SK-N-MC (cell line): ENCODE results near the gene NDUFAF2.

Source experiments
- DNase-seq: peaks from one replicate; pipeline ENCODE4 v3.0.0-alpha.2; 2011; ENCODE audit warnings: low read depth, low spot score
- H3K27ac ChIP-seq: fragments of 200-600 bp; sonication (generic); 2 replicates; pipeline ENCODE4 v1.5.1; 2016; ENCODE audit warnings: mixed run types
- H3K36me3 ChIP-seq: fragments of 200-600 bp; sonication (generic); 2 replicates; pipeline ENCODE4 v1.6.1; 2017; ENCODE audit warnings: antibody characterized with exemption, low read length, mixed read lengths; ENCODE audit not compliant: insufficient read depth
- H3K4me3 ChIP-seq: fragments of 200-600 bp; sonication (generic); 2 replicates; pipeline ENCODE4 v1.5.1; 2016
- H3K9ac ChIP-seq: fragments of 200-600 bp; sonication (generic); 2 replicates; pipeline ENCODE4 v1.8.0; 2017; ENCODE audit warnings: mixed run types, mixed read lengths; ENCODE audit not compliant: insufficient read length
- H3K9me3 ChIP-seq: fragments of 200-600 bp; sonication (generic); 2 replicates; pipeline ENCODE4 v1.6.1; 2017; ENCODE audit warnings: low read depth, mild to moderate bottlenecking, antibody characterized with exemption, low read length, moderate library complexity, mixed read lengths
- EZH2 ChIP-seq: fragments of 200-600 bp; sonication (generic); IDR thresholded peaks from one replicate; pipeline ENCODE4 v1.6.1; 2017; ENCODE audit warnings: antibody characterized with exemption
- FOXP2 ChIP-seq: optimal IDR thresholded peaks from 2 replicates; pipeline ENCODE3; 2011; ENCODE audit warnings: mild to moderate bottlenecking, moderate library complexity; ENCODE audit not compliant: insufficient read depth; ENCODE audit errors: extremely low read length, control extremely low read depth
- POLR2AphosphoS5 ChIP-seq: IDR thresholded peaks from 2 replicates; pipeline ENCODE4 v1.6.1; 2012; ENCODE audit warnings: mild to moderate bottlenecking, low read depth, low read length, borderline replicate concordance

NDUFAF2 gene

GRCh38 chr5:61047346-61047745 is 102.3 kb downstream of the NDUFAF2 start:
- H3K4me3 ChIP-seq: no peak overlapping the region
- H3K36me3 ChIP-seq: peaks cover 7% of the 10 kb centered on the region; the same call in 1 of the 2 replicates
- H3K9ac ChIP-seq: no peak overlapping the region
- H3K27ac ChIP-seq: peak overlapping the region; percentile 66
- no peak for DNase-seq
- H3K9me3 ChIP-seq: peaks cover 10% of the 10 kb centered on the region; the same call in 1 of the 2 replicates
- no peak for TF ChIP-seq POLR2AphosphoS5

- H3K36me3 ChIP-seq: peaks cover 7% of the 10 kb centered on the region; the same call in 1 of the 2 replicates
- H3K9ac ChIP-seq: no peak overlapping the region
- H3K9me3 ChIP-seq: peaks cover 10% of the 10 kb centered on the region; the same call in 1 of the 2 replicates
- TF ChIP-seq EZH2: no peak
- no peak for TF ChIP-seq FOXP2
- TF ChIP-seq POLR2AphosphoS5: no peak
- H3K27ac ChIP-seq: no peak overlapping the region
- no peak overlapping the region for H3K4me3 ChIP-seq
- no peak for DNase-seq
Observed at GRCh38 chr5:61048534-61048933, 103.5 kb downstream of the NDUFAF2 start.

- H3K9me3 ChIP-seq: no peaks in the 10 kb centered on the region
- TF ChIP-seq POLR2AphosphoS5: no peak
- TF ChIP-seq FOXP2: no peak
- TF ChIP-seq EZH2: no peak
- no peak overlapping the region for H3K9ac ChIP-seq
- H3K4me3 ChIP-seq: no peak overlapping the region
- no peaks in the 10 kb centered on the region for H3K36me3 ChIP-seq
- DNase-seq: no peak
- H3K27ac ChIP-seq: no peak overlapping the region
Observed at GRCh38 chr5:61050292-61050691, 105.3 kb downstream of the NDUFAF2 start.

GRCh38 chr5:61051267-61051666 is 106.3 kb downstream of the NDUFAF2 start:
- TF ChIP-seq EZH2 (no peak), FOXP2 (no peak), POLR2AphosphoS5 (no peak)
- Histone ChIP-seq H3K4me3 (no peak overlapping the region), H3K36me3 (no peaks in the 10 kb centered on the region), H3K9me3 (no peaks in the 10 kb centered on the region), H3K27ac (peak overlapping the region; percentile 56), H3K9ac (peak overlapping the region; percentile 7)
- DNase-seq: no peak

GRCh38 chr5:61052882-61053281 is 107.9 kb downstream of the NDUFAF2 start:
- no peak for TF ChIP-seq POLR2AphosphoS5
- TF ChIP-seq EZH2: no peak
- TF ChIP-seq FOXP2: no peak
- Histone ChIP-seq H3K27ac (no peak overlapping the region), H3K4me3 (no peak overlapping the region), H3K36me3 (no peaks in the 10 kb centered on the region), H3K9ac (no peak overlapping the region), H3K9me3 (no peaks in the 10 kb centered on the region)
- no peak for DNase-seq

- no peak for TF ChIP-seq POLR2AphosphoS5
- no peak for TF ChIP-seq FOXP2
- no peak for TF ChIP-seq EZH2
- H3K9ac ChIP-seq: no peak overlapping the region
- H3K27ac ChIP-seq: peak overlapping the region; percentile 64
- no peak overlapping the region for H3K4me3 ChIP-seq
- no peaks in the 10 kb centered on the region for H3K9me3 ChIP-seq
- no peaks in the 10 kb centered on the region for H3K36me3 ChIP-seq
- DNase-seq: no peak
Observed at GRCh38 chr5:61053937-61054336, 108.9 kb downstream of the NDUFAF2 start.

- Histone ChIP-seq H3K9ac (peak overlapping the region; percentile 49), H3K27ac (peak overlapping the region; percentile 64), H3K9me3 (no peaks in the 10 kb centered on the region), H3K36me3 (no peaks in the 10 kb centered on the region), H3K4me3 (no peak overlapping the region)
- peak; percentile 73 for DNase-seq
- TF ChIP-seq POLR2AphosphoS5: no peak
Observed at GRCh38 chr5:61055434-61056006, 110.5 kb downstream of the NDUFAF2 start.

- TF ChIP-seq FOXP2 (no peak), EZH2 (no peak), POLR2AphosphoS5 (no peak)
- Histone ChIP-seq H3K36me3 (peaks cover 4% of the 10 kb centered on the region; the same call in 1 of the 2 replicates), H3K4me3 (no peak overlapping the region), H3K27ac (no peak overlapping the region), H3K9me3 (peaks cover 9% of the 10 kb centered on the region; the same call in 1 of the 2 replicates), H3K9ac (no peak overlapping the region)
- no peak for DNase-seq
Observed at GRCh38 chr5:61059499-61059898, 114.5 kb downstream of the NDUFAF2 start.

- Histone ChIP-seq H3K9me3 (peaks cover 4% of the 10 kb centered on the region; the same call in 1 of the 2 replicates), H3K9ac (no peak overlapping the region), H3K36me3 (no peaks in the 10 kb centered on the region), H3K4me3 (no peak overlapping the region), H3K27ac (0 out of 2 replicates have a peak overlapping the region, but pooled peaks have one; percentile 11)
- TF ChIP-seq FOXP2 (no peak), EZH2 (no peak), POLR2AphosphoS5 (no peak)
- no peak for DNase-seq
Observed at GRCh38 chr5:61069150-61069549, 124.1 kb downstream of the NDUFAF2 start.
